Brain microvascular endothelial cell (primary cell): ENCODE data around the gene CDH13.

Source experiments
- DNase-seq: peaks from one replicate; pipeline ENCODE4 v3.0.0-alpha.2; 2020
- H3K27ac ChIP-seq: fragments of 250-450 bp; sonication (Bioruptor Pico); 2 replicates; pipeline ENCODE4 v1.5.1; 2020; ENCODE audit warnings: mild to moderate bottlenecking, moderate library complexity
- H3K27me3 ChIP-seq: fragments of 250-450 bp; sonication (Bioruptor Pico); replicated peaks from 2 replicates; pipeline ENCODE4 v1.5.1; 2020; ENCODE audit warnings: mild to moderate bottlenecking
- H3K36me3 ChIP-seq: fragments of 250-450 bp; sonication (Bioruptor Pico); replicated peaks from 2 replicates; pipeline ENCODE4 v1.5.1; 2020; ENCODE audit warnings: mild to moderate bottlenecking
- H3K4me3 ChIP-seq: 2 replicates; pipeline ENCODE4 v1.5.1; 2011; ENCODE audit warnings: low read depth, mild to moderate bottlenecking, control low read depth, low read length, moderate library complexity
- in situ Hi-C: cut with HindIII; loops from 2 replicates; pipeline ENCODE4 v1.10.0; 2017; ENCODE audit warnings: low sequenced_read_pairs, low pct_ligation_motif_present
- TF ChIP-seq, protein P1 (sequence below): IDR thresholded peaks from 2 replicates; pipeline ENCODE4 v1.5.1; 2011; ENCODE audit warnings: low read depth, mild to moderate bottlenecking, moderate library complexity, low read length, control low read depth, inconsistent platforms; ENCODE audit errors: missing control alignments

Gene CDH13

DNA sequence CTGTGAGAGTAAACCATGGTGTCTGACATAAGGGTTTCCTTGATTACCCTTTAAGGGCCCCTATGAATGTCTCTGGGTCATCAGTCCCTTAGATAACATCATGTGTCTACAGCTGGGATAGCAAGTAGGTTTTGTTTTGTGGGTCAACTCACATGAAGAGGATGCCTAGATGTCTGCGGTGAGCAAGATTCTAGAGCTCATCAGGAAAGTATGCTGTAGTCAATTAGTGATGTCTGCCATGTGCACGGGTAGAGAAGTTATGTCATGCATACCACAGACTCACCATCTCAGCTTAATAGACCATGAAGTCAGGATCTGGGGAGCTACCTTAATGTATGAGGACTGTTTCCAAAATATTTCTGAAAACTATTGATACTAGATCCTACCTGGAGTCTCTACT is 57.5 kb downstream of the CDH13 start:
- H3K36me3 ChIP-seq: no peaks in the 10 kb centered on the region
- no peak overlapping the region for H3K4me3 ChIP-seq
- no peak overlapping the region for H3K27ac ChIP-seq
- peak; percentile 24 for DNase-seq
- TF ChIP-seq, protein P1, sequence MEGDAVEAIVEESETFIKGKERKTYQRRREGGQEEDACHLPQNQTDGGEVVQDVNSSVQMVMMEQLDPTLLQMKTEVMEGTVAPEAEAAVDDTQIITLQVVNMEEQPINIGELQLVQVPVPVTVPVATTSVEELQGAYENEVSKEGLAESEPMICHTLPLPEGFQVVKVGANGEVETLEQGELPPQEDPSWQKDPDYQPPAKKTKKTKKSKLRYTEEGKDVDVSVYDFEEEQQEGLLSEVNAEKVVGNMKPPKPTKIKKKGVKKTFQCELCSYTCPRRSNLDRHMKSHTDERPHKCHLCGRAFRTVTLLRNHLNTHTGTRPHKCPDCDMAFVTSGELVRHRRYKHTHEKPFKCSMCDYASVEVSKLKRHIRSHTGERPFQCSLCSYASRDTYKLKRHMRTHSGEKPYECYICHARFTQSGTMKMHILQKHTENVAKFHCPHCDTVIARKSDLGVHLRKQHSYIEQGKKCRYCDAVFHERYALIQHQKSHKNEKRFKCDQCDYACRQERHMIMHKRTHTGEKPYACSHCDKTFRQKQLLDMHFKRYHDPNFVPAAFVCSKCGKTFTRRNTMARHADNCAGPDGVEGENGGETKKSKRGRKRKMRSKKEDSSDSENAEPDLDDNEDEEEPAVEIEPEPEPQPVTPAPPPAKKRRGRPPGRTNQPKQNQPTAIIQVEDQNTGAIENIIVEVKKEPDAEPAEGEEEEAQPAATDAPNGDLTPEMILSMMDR: no peak
- in situ Hi-C loops: no loop called here
- H3K27me3 ChIP-seq: no peaks in the 10 kb centered on the region

DNA sequence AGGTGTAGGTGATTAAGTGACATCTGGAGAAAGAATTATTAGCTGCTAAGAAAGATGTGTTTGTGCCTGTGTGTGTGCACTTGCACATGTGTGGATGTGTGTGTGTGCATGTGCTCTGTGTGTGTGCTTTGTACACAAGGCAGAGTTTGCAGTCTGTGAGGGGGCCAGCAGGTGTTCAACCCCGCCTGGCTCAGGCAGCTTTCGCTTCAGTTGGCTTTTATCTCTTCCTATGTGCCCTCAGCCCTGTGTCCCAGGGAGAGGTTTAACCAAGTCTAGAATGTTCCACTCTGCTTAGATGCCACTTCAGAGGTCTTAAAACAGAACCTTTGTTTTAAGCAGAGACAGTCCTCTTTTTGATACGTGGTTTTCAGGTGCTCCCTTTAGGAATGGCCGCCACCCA is 58.8 kb downstream of the CDH13 start:
- H3K36me3 ChIP-seq: no peaks in the 10 kb centered on the region
- H3K27ac ChIP-seq: no peak overlapping the region
- in situ Hi-C loops: no loop called here
- H3K27me3 ChIP-seq: no peaks in the 10 kb centered on the region
- no peak for DNase-seq
- TF ChIP-seq, protein P1: no peak
- H3K4me3 ChIP-seq: no peak overlapping the region

- Histone ChIP-seq H3K27me3 (no peaks in the 10 kb centered on the region), H3K27ac (peak overlapping the region; percentile 78), H3K36me3 (no peaks in the 10 kb centered on the region), H3K4me3 (no peak overlapping the region)
- TF ChIP-seq, protein P1: no peak
- peak; percentile 61 for DNase-seq
- in situ Hi-C loops: no loop called here
These were observed 67.6 kb downstream of the CDH13 start for GRCh38 chr16:82694239-82694874.

DNA sequence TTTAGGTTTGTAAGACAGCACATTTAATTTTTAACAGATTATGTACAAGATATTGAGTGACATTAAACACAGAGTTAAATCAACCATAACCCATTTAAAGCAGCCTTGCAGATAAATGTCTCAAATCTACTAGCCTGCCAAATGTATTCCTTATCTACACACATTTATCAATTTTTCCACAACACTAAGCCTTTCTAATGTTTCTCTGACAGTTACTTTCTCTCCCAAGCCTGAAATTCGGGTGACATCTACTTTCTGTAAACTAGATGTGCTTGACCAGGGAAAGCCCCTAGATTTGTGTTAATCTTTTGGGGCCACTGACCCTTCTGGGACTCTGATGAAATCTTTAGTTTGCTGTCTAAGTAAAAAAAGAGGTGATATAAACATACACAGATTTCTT is 69.0 kb downstream of the CDH13 start:
- H3K27ac ChIP-seq: no peak overlapping the region
- H3K27me3 ChIP-seq: no peaks in the 10 kb centered on the region
- no peaks in the 10 kb centered on the region for H3K36me3 ChIP-seq
- no peak overlapping the region for H3K4me3 ChIP-seq
- TF ChIP-seq, protein P1: no peak
- in situ Hi-C loops: no loop called here
- no peak for DNase-seq

GRCh38 chr16:82699260-82699659 is 72.5 kb downstream of the CDH13 start:
- in situ Hi-C loops: no loop called here
- H3K27me3 ChIP-seq: no peaks in the 10 kb centered on the region
- peak overlapping the region; percentile 87 for H3K27ac ChIP-seq
- no peak overlapping the region for H3K4me3 ChIP-seq
- no peaks in the 10 kb centered on the region for H3K36me3 ChIP-seq
- no peak for DNase-seq
- TF ChIP-seq, protein P1: no peak
